Stomach (tissue), 9 donors: ENCODE results near the gene MEFV. TPM values are rescaled to one million over a fixed set of nuclear protein-coding genes. Genes with fewer than 3 reads are reported as not detected.

ENCODE experiments used
- DNase-seq, 2 donors: peaks; one replicate each; pipeline versions ENCODE4 v3.0.0 to v3.0.0-alpha.2; 2013 to 2019
- H3K27ac ChIP-seq, 5 donors: fragments of 200-600 bp in 4 of 5; sonication (generic) in 4 of 5; one replicate each; pipeline ENCODE4 v1.5.1; 2013 to 2019; ENCODE audit warnings: mild to moderate bottlenecking in 1 of 5, moderate library complexity in 1 of 5
- H3K27me3 ChIP-seq, 3 donors: fragments of 200-600 bp; sonication (generic); one replicate each; pipeline ENCODE4 v1.5.1; 2017 to 2019; ENCODE audit warnings: mixed run types in 1 of 3
- H3K36me3 ChIP-seq, 4 donors: fragments of 200-600 bp; sonication (generic); 1 replicate in 3 of 4; 2 replicates in 1 of 4; pipeline ENCODE4 v1.5.1; 2016 to 2019
- H3K4me1 ChIP-seq, 4 donors: fragments of 200-600 bp; sonication (generic); one replicate each; pipeline ENCODE4 v1.5.1; 2016 to 2019
- H3K4me3 ChIP-seq, 4 donors: fragments of 200-600 bp; sonication (generic) in 3 of 4; one replicate each; pipeline ENCODE4 v1.5.1; 2016 to 2019; ENCODE audit warnings: mild to moderate bottlenecking in 1 of 4
- H3K9me3 ChIP-seq, 4 donors: fragments of 200-600 bp; sonication (generic); one replicate each; pipeline ENCODE4 v1.5.1; 2016 to 2019
- CTCF ChIP-seq, 7 experiments: fragments of 450-650 bp in 4 of 7; fragments of 200-600 bp in 3 of 7; sonication (generic) in 3 of 7; IDR thresholded peaks; one replicate each; pipeline ENCODE4 v1.5.1; 2016 to 2019; ENCODE audit warnings: antibody characterized with exemption in 7 of 7, control low read depth in 2 of 7, mild to moderate bottlenecking in 1 of 7
- EP300 ChIP-seq: sonication (generic); formaldehyde crosslinking; IDR thresholded peaks from one replicate; pipeline ENCODE4 v1.6.1; 2017; ENCODE audit warnings: antibody characterized with exemption
- POLR2A ChIP-seq, 4 donors: fragments of 450-650 bp; IDR thresholded peaks; one replicate each; pipeline ENCODE4 v1.6.1; 2016; ENCODE audit warnings: antibody characterized with exemption in 4 of 4, control low read depth in 2 of 4, mild to moderate bottlenecking in 1 of 4, moderate library complexity in 1 of 4
- POLR2AphosphoS5 ChIP-seq, 3 donors: sonication (generic); formaldehyde crosslinking; IDR thresholded peaks; one replicate each; pipeline ENCODE4 v1.6.1; 2016; ENCODE audit warnings: antibody characterized with exemption in 3 of 3
- WGBS, 5 donors: extraction: QIAGEN DNeasy Blood & Tissue Kit in 3 of 5; methylation state at CpG; one replicate each; pipeline versions ENCODE4 v1.1.5 to v1.1.7; 2013 to 2018; 5-methylcytosine and 5-hydroxymethylcytosine counted together
- intact Hi-C: fragments of 100-400 bp; cut with DNase I; formaldehyde crosslinking; loops from one replicate; pipeline ENCODE4 v1.15.1; 2023; ENCODE audit warnings: low total_unique reads
- polyA plus RNA-seq, 3 donors: library from polyadenylated mRNA; stranded (reverse); fragments of 200-250 nt; gene quantifications; one replicate each; pipeline ENCODE4 v1.2.3, GENCODE V29; 2013
- total RNA-seq, 5 donors: library from RNA; depleted of rRNA; stranded (reverse); fragments of >200 nt; gene quantifications; one replicate each; pipeline versions ENCODE4 v1.1.0 to v1.2.3, GENCODE V29; 2014 to 2016
- donor health status: healthy with polysubstance abuse.
- donor health status: Bipolar disorder and iron deficiency.
- donor health status: healthy.

Gene MEFV
- total and polyA plus RNA-seq, 8 donors: 0.15 to 24.5 (median 0.80) TPM

- H3K4me3 ChIP-seq: no peak overlapping the region
- H3K27me3 ChIP-seq: peaks cover 0 to 16% (median 0%) of the 10 kb centered on the region in 3 donors
- TF ChIP-seq CTCF (IDR thresholded peaks at IDR 0.05): no peak
- no peak for TF ChIP-seq POLR2AphosphoS5 (IDR thresholded peaks at IDR 0.05)
- TF ChIP-seq EP300: no peak
- no peak for TF ChIP-seq POLR2A (IDR thresholded peaks at IDR 0.05)
- no peaks in the 10 kb centered on the region for H3K36me3 ChIP-seq
- no peaks in the 10 kb centered on the region for H3K4me1 ChIP-seq
- intact Hi-C loops: loop anchor here (10.0 kb wide), 1 partner anchor 52 kb away; no protein-coding TSS in a partner anchor
- H3K9me3 ChIP-seq: no peaks in the 10 kb centered on the region
- 78 to 88% (median 86%) methylated on average over 11 of the region's 11 CpGs for WGBS, 5 donors
- H3K27ac ChIP-seq: no peak overlapping the region
- no peak for DNase-seq
Measured at GRCh38 chr16:3242709-3243108, 13.7 kb downstream of the MEFV start.

GRCh38 chr16:3241761-3242160 lies 14.7 kb downstream of the MEFV start:
- Histone ChIP-seq H3K36me3 (no peaks in the 10 kb centered on the region), H3K27me3 (peaks cover 0 to 16% (median 0%) of the 10 kb centered on the region in 3 donors), H3K4me1 (no peaks in the 10 kb centered on the region), H3K27ac (no peak overlapping the region), H3K9me3 (no peaks in the 10 kb centered on the region), H3K4me3 (no peak overlapping the region)
- no peak for DNase-seq
- 66 to 85% (median 79%) methylated on average over 5 of the region's 5 CpGs for WGBS, 5 donors
- no peak for TF ChIP-seq POLR2A (IDR thresholded peaks at IDR 0.05)
- no peak for TF ChIP-seq CTCF (IDR thresholded peaks at IDR 0.05)
- TF ChIP-seq EP300: no peak
- no peak for TF ChIP-seq POLR2AphosphoS5 (IDR thresholded peaks at IDR 0.05)
- intact Hi-C loops: loop anchor here (10.0 kb wide), 1 partner anchor 53 kb away; no protein-coding TSS in a partner anchor

GRCh38 chr16:3235856-3236669 lies 20.4 kb downstream of the MEFV start:
- Histone ChIP-seq H3K36me3 (peaks cover 17 to 24% (median 21%) of the 10 kb centered on the region in 4 donors), H3K27ac (no peak overlapping the region), H3K9me3 (peaks cover 0 to 3% (median 1%) of the 10 kb centered on the region in 4 donors), H3K4me1 (peaks cover 9 to 20% (median 13%) of the 10 kb centered on the region in 4 donors), H3K27me3 (peaks cover 0 to 3% (median 0%) of the 10 kb centered on the region in 3 donors), H3K4me3 (no peak overlapping the region)
- WGBS, 5 donors: 81 to 87% (median 85%) methylated on average over 26 to 29 of the region's 29 CpGs
- peak; percentile 27 to 40 for DNase-seq
- intact Hi-C loops: no loop called here
- TF ChIP-seq POLR2AphosphoS5 (IDR thresholded peaks at IDR 0.05): no peak

GRCh38 chr16:3234857-3235561 lies 21.4 kb downstream of the MEFV start, which contains the start of gene ZNF200:
Gene ZNF200, minus strand, starts transcription at chr16:3235158. Its CDS starts 1,403 bp downstream, at chr16:3233755.
- Histone ChIP-seq H3K4me1 (peaks cover 9 to 20% (median 13%) of the 10 kb centered on the region in 4 donors), H3K9me3 (peaks cover 0 to 13% (median 7%) of the 10 kb centered on the region in 4 donors), H3K4me3 (peak within 1 kb of the TSS; percentile 78 to 96 (median 82)), H3K36me3 (peaks cover 23 to 34% (median 31%) of the 10 kb centered on the region in 4 donors), H3K27ac (peak within 1 kb of the TSS; percentile 95 to 100 (median 98)), H3K27me3 (no peaks in the 10 kb centered on the region)
- TF ChIP-seq POLR2AphosphoS5 (IDR thresholded peaks at IDR 0.05): peak; percentile 79 to 94 (median 87)
- peak in 1 of 7 experiments; percentile 20 for TF ChIP-seq CTCF (IDR thresholded peaks at IDR 0.05)
- TF ChIP-seq EP300: no peak
- 0 to 1% (median 1%) methylated on average over 29 to 59 of the region's 59 CpGs for WGBS, 5 donors
- DNase-seq: peak; percentile 97 to 99
- intact Hi-C loops: no loop called here
